Stomach (tissue), 4 donors: ENCODE data around the gene SCARB2.

ENCODE experiments used
- POLR2A ChIP-seq, 4 donors: fragments of 450-650 bp; IDR thresholded peaks; one replicate each; pipeline ENCODE4 v1.6.1; 2016; ENCODE audit warnings: antibody characterized with exemption in 4 of 4, control low read depth in 2 of 4, mild to moderate bottlenecking in 1 of 4, moderate library complexity in 1 of 4
- POLR2AphosphoS5 ChIP-seq, 3 donors: sonication (generic); formaldehyde crosslinking; IDR thresholded peaks; one replicate each; pipeline ENCODE4 v1.6.1; 2016; ENCODE audit warnings: antibody characterized with exemption in 3 of 3
- TF ChIP-seq, protein P1 (sequence below), 7 experiments: fragments of 450-650 bp in 4 of 7; fragments of 200-600 bp in 3 of 7; sonication (generic) in 3 of 7; IDR thresholded peaks; one replicate each; pipeline ENCODE4 v1.5.1; 2016 to 2019; ENCODE audit warnings: antibody characterized with exemption in 7 of 7, control low read depth in 2 of 7, mild to moderate bottlenecking in 1 of 7

GRCh38 chr4:76174216-76174615 is 39.4 kb downstream of the SCARB2 start:
- TF ChIP-seq POLR2A (IDR thresholded peaks at IDR 0.05) (no peak), POLR2AphosphoS5 (IDR thresholded peaks at IDR 0.05) (no peak)
- TF ChIP-seq, protein P1, sequence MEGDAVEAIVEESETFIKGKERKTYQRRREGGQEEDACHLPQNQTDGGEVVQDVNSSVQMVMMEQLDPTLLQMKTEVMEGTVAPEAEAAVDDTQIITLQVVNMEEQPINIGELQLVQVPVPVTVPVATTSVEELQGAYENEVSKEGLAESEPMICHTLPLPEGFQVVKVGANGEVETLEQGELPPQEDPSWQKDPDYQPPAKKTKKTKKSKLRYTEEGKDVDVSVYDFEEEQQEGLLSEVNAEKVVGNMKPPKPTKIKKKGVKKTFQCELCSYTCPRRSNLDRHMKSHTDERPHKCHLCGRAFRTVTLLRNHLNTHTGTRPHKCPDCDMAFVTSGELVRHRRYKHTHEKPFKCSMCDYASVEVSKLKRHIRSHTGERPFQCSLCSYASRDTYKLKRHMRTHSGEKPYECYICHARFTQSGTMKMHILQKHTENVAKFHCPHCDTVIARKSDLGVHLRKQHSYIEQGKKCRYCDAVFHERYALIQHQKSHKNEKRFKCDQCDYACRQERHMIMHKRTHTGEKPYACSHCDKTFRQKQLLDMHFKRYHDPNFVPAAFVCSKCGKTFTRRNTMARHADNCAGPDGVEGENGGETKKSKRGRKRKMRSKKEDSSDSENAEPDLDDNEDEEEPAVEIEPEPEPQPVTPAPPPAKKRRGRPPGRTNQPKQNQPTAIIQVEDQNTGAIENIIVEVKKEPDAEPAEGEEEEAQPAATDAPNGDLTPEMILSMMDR (IDR thresholded peaks at IDR 0.05): no peak
